Kidney (tissue), 14 donors: ENCODE data around the gene TTBK2. TPM values are rescaled to one million over a fixed set of nuclear protein-coding genes. Genes with fewer than 3 reads are reported as not detected.

Experiments
- DNase-seq, 5 donors: peaks; one replicate each; pipeline ENCODE4 v3.0.0-alpha.2; 2013 to 2020
- FAIRE-seq: peaks from 2 replicates; lab custom pipeline; 2012; peaks lifted over from hg19 to GRCh38; lab: Jason Lieb, UNC
- H3K27ac ChIP-seq, 2 donors: one replicate each; pipeline ENCODE4 v1.7.0; 2013; ENCODE audit warnings: low read depth in 2 of 2, low read length in 2 of 2, inconsistent platforms in 1 of 2
- H3K27me3 ChIP-seq: one replicate; pipeline ENCODE4 v1.7.1; 2013; ENCODE audit warnings: low read length, inconsistent platforms; ENCODE audit not compliant: control insufficient read depth, insufficient read depth
- H3K36me3 ChIP-seq, 3 donors: one replicate each; pipeline versions ENCODE4 v1.7.0 to v1.7.1; 2013; ENCODE audit warnings: low read length in 3 of 3, control low read depth in 1 of 3, inconsistent platforms in 1 of 3; ENCODE audit not compliant: insufficient read depth in 3 of 3, control insufficient read depth in 2 of 3
- H3K4me1 ChIP-seq, 3 donors: one replicate each; pipeline versions ENCODE4 v1.7.0 to v1.7.1; 2013; ENCODE audit warnings: low read length in 3 of 3, inconsistent platforms in 1 of 3, low read depth in 1 of 3; ENCODE audit not compliant: control insufficient read depth in 2 of 3, insufficient read depth in 2 of 3
- H3K4me3 ChIP-seq, 3 donors: one replicate each; pipeline versions ENCODE4 v1.7.0 to v1.8.1; 2013; ENCODE audit warnings: low read length in 3 of 3, control low read depth in 1 of 3, inconsistent platforms in 1 of 3
- H3K9ac ChIP-seq, 3 donors: one replicate each; pipeline versions ENCODE4 v1.7.0 to v1.7.1; 2013; ENCODE audit warnings: low read length in 3 of 3, control low read depth in 1 of 3, inconsistent platforms in 1 of 3
- H3K9me3 ChIP-seq, 3 donors: one replicate each; pipeline versions ENCODE4 v1.7.0 to v1.7.1; 2013; ENCODE audit warnings: low read length in 3 of 3, control low read depth in 1 of 3, inconsistent platforms in 1 of 3; ENCODE audit not compliant: control insufficient read depth in 2 of 3, insufficient read depth in 1 of 3
- CTCF ChIP-seq: IDR thresholded peaks from 3 replicates; pipeline ENCODE4 v1.5.1; 2012; ENCODE audit warnings: mild to moderate bottlenecking, moderate library complexity, borderline replicate concordance; ENCODE audit not compliant: insufficient read depth; ENCODE audit errors: extremely low read depth
- intact Hi-C: fragments of 100-400 bp; cut with DNase I; formaldehyde crosslinking; loops from one replicate; pipeline ENCODE4 v1.11.1; 2022
- polyA plus RNA-seq: library from polyadenylated mRNA; stranded (reverse); fragments of 350-450 nt; fragmentation: Illumina TruSeq; extraction: RNeasy Lipid Tissue Mini Kit (QIAGEN cat#74804); gene quantifications from one replicate; pipeline ENCODE4 v1.2.3, GENCODE V29; 2014; ENCODE audit warnings: low read depth, low replicate concordance; ENCODE audit not compliant: insufficient read depth
- total RNA-seq: library from RNA; stranded (reverse); fragmentation: NEBNext Ultra II Directional; extraction: Animal tissue kit (Norgen Biotek cat#: 25700); gene quantifications from one replicate; pipeline ENCODE4 v1.2.1, GENCODE V29; 2021
- donor health status: control.
- donor health status: control.
- donor health status: control.
- donor health status: control.
- donor health status: control.
- donor health status: DM: yes; HTN: yes; CAD: no.
- donor health status: Normal renal cell carcinoma (clear cell type).

Gene TTBK2
- total and polyA plus RNA-seq, 2 donors from 2014 or later = 1.9 to 19.1 TPM

- peaks cover 0 to 8% (median 0%) of the 10 kb centered on the region in 3 donors for H3K4me1 ChIP-seq
- no peaks in the 10 kb centered on the region for H3K9me3 ChIP-seq
- H3K36me3 ChIP-seq = peaks cover 2 to 30% (median 20%) of the 10 kb centered on the region in 3 donors
- DNase-seq = no peak
- peak overlapping the region; percentile 21 to 75 (median 32) for H3K4me3 ChIP-seq
- no peak overlapping the region for H3K27ac ChIP-seq
- intact Hi-C loops = no loop called here
- no peak for FAIRE-seq
- no peak for TF ChIP-seq CTCF
- H3K27me3 ChIP-seq = no peaks in the 10 kb centered on the region
- H3K9ac ChIP-seq = peak overlapping the region in 1 of 3 donors; percentile 28
Observed at GRCh38 chr15:42735382-42736165, 185.0 kb downstream of the TTBK2 start.

- intact Hi-C loops = no loop called here
- no peak for FAIRE-seq
- no peak for TF ChIP-seq CTCF
Observed at GRCh38 chr15:42734076-42734672, 186.4 kb downstream of the TTBK2 start.

GRCh38 chr15:42733027-42733426 lies 187.6 kb downstream of the TTBK2 start:
- Histone ChIP-seq H3K36me3 (peaks cover 2 to 43% (median 26%) of the 10 kb centered on the region in 3 donors), H3K9ac (no peak overlapping the region), H3K27me3 (no peaks in the 10 kb centered on the region), H3K4me3 (no peak overlapping the region), H3K9me3 (no peaks in the 10 kb centered on the region), H3K4me1 (peaks cover 0 to 8% (median 0%) of the 10 kb centered on the region in 3 donors), H3K27ac (no peak overlapping the region)
- no peak for TF ChIP-seq CTCF
- no peak for FAIRE-seq
- no peak for DNase-seq
- intact Hi-C loops = no loop called here

More at GRCh38 chr15:42734076-42734672, 186.4 kb downstream of the TTBK2 start:
- H3K4me1 ChIP-seq = peaks cover 0 to 8% (median 0%) of the 10 kb centered on the region in 3 donors
- H3K27ac ChIP-seq = no peak overlapping the region
- no peak overlapping the region for H3K9ac ChIP-seq
- peaks cover 2 to 41% (median 26%) of the 10 kb centered on the region in 3 donors for H3K36me3 ChIP-seq
- no peaks in the 10 kb centered on the region for H3K9me3 ChIP-seq
- H3K4me3 ChIP-seq = no peak overlapping the region
- no peaks in the 10 kb centered on the region for H3K27me3 ChIP-seq
- DNase-seq = no peak
